PC-3 (cell line): ENCODE measurements around the gene CA5B. TPM values are rescaled to one million over a fixed set of nuclear protein-coding genes. Genes with fewer than 3 reads are reported as not detected.

Experiments
- ATAC-seq: fragments of 200-7000 bp; cut with Tn5 transposase; 2 replicates; pipeline ENCODE4 v1.9.1; 2020; ENCODE audit warnings: mild to moderate bottlenecking, moderate library complexity
- BruUV-seq: library from RNA; stranded (reverse); fragments of 400-500 nt; replicated peaks from 2 replicates; lab custom pipeline; 2021; lab: Mats Ljungman, UMichigan
- CTCF ChIA-PET: fragments of 300-600 bp; sonication (Branson Sonifier 250); formaldehyde crosslinking; loops from one replicate; lab custom pipeline; 2022; ENCODE audit warnings: antibody characterized with exemption; lab: Charles Lee
- POLR2A ChIA-PET: fragments of 300-600 bp; sonication (Branson Sonifier 250); formaldehyde crosslinking; loops from one replicate; lab custom pipeline; 2022; ENCODE audit warnings: antibody characterized with exemption; ENCODE audit not compliant: unreplicated experiment; lab: Charles Lee
- DNase-seq: peaks from one replicate; pipeline ENCODE4 v3.0.0-alpha.2; 2015
- H2AFZ ChIP-seq: fragments of 300-600 bp; sonication (generic); 2 replicates; pipeline ENCODE4 v1.6.0; 2016; ENCODE audit warnings: antibody characterized with exemption, low read length
- H3F3A ChIP-seq: fragments of 300-600 bp; sonication (generic); one replicate; pipeline ENCODE4 v1.6.0; 2017; ENCODE audit warnings: antibody characterized with exemption, low read length, control low read depth, mild to moderate bottlenecking; ENCODE audit not compliant: unreplicated experiment
- H3K27ac ChIP-seq: fragments of 300-600 bp; sonication (generic); 2 replicates; pipeline ENCODE4 v1.5.1; 2016; ENCODE audit warnings: mild to moderate bottlenecking, low read length
- H3K27me3 ChIP-seq: fragments of 300-600 bp; sonication (generic); 2 replicates; pipeline ENCODE4 v1.6.1; 2016; ENCODE audit warnings: low read length, mixed read lengths
- H3K36me3 ChIP-seq: fragments of 300-600 bp; sonication (generic); 2 replicates; pipeline ENCODE4 v1.6.1; 2016; ENCODE audit warnings: low read depth, mixed run types, low read length, mixed read lengths
- H3K4me1 ChIP-seq: fragments of 300-600 bp; sonication (generic); 2 replicates; pipeline ENCODE4 v1.5.1; 2016; ENCODE audit warnings: low read length; ENCODE audit not compliant: insufficient read depth
- H3K4me2 ChIP-seq: fragments of 300-600 bp; sonication (generic); 2 replicates; pipeline ENCODE4 v1.6.0; 2016; ENCODE audit warnings: low read length
- H3K4me3 ChIP-seq: fragments of 300-600 bp; sonication (generic); 2 replicates; pipeline ENCODE4 v1.5.1; 2016; ENCODE audit warnings: mild to moderate bottlenecking, low read length, mixed read lengths
- H3K79me2 ChIP-seq: fragments of 300-600 bp; sonication (generic); 2 replicates; pipeline ENCODE4 v1.6.1; 2017; ENCODE audit warnings: low read length, mixed read lengths
- H3K9ac ChIP-seq: fragments of 300-600 bp; sonication (generic); 2 replicates; pipeline ENCODE4 v1.6.0; 2016; ENCODE audit warnings: mild to moderate bottlenecking, low read length
- H3K9me2 ChIP-seq: fragments of 300-600 bp; sonication (generic); replicated peaks from 2 replicates; pipeline ENCODE4 v1.6.1; 2016; ENCODE audit warnings: mixed run types, low read length, mixed read lengths
- H3K9me3 ChIP-seq: fragments of 300-600 bp; sonication (generic); 2 replicates; pipeline ENCODE4 v1.6.1; 2016; ENCODE audit warnings: low read length, mixed read lengths
- H4K20me1 ChIP-seq: fragments of 300-600 bp; sonication (generic); 2 replicates; pipeline ENCODE4 v1.6.1; 2016; ENCODE audit warnings: low read length, mixed read lengths
- EZH2 ChIP-seq: fragments of 300-600 bp; sonication (generic); IDR thresholded peaks from one replicate; pipeline ENCODE4 v1.6.1; 2017; ENCODE audit warnings: antibody characterized with exemption, mild to moderate bottlenecking, low read length; ENCODE audit not compliant: unreplicated experiment
- EZH2phosphoT487 ChIP-seq: fragments of 300-600 bp; sonication (generic); IDR thresholded peaks from 2 replicates; pipeline ENCODE4 v1.6.1; 2018; ENCODE audit warnings: mild to moderate bottlenecking, antibody characterized with exemption, low read length, borderline replicate concordance
- intact Hi-C: fragments of 100-400 bp; cut with micrococcal nuclease; formaldehyde crosslinking; loops from 2 replicates; pipeline ENCODE4 v1.9.0; 2023
- total RNA-seq: library from RNA; depleted of rRNA; stranded (reverse); fragments of >200 nt; gene quantifications from 2 replicates; pipeline ENCODE4 v1.2.3, GENCODE V29; 2014
- TF ChIP-seq, protein P1 (sequence below): fragments of 300-600 bp; sonication (generic); conservative IDR thresholded peaks from 2 replicates; pipeline ENCODE4 v1.5.1; 2017; ENCODE audit warnings: antibody characterized with exemption, low read depth, mild to moderate bottlenecking, low read length

The CA5B gene
- total RNA-seq, 1 experiment from 2014 or later = 8.5 TPM

DNA sequence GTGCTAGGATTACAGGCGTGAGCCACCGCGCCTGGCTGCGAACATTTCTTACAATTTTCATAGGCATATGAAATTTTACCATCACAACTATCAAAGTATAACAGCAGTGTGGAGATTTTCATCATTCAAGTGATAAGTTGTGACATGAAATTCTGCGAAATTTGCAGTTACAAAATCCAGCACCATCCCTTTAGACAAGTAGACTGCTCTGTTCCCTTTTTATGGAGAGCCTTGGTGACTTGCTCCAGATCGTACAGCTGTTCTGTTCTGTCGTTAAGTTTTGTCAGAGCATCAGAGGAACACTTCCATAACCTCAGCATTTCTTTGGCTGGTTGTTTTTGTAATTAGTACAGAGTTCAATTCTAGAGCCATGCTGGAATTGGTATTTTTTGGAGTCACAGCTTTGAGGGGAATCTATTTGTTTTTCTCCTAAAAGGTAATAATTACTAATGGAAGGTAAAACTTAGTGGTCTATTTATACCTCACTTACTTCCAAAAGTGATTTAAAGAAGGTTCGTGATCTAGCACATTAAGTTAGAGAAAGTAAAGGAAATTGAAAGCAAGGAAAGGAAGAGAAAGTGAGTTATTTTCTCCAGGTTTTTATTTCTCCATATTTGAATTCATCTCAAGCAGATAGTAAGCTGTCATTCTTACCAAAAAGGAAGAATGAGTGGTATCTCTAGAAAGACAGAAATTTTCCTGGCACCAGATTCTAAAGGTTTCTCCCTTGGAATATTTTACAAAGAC lies 74.3 kb downstream of the CA5B start:
- ATAC-seq = no peak
- no peak overlapping the region for H3K4me3 ChIP-seq
- no peak for DNase-seq
- no peaks in the 10 kb centered on the region for H3K9me2 ChIP-seq
- TF ChIP-seq EZH2phosphoT487 (no peak), EZH2 (no peak)
- TF ChIP-seq, protein P1, sequence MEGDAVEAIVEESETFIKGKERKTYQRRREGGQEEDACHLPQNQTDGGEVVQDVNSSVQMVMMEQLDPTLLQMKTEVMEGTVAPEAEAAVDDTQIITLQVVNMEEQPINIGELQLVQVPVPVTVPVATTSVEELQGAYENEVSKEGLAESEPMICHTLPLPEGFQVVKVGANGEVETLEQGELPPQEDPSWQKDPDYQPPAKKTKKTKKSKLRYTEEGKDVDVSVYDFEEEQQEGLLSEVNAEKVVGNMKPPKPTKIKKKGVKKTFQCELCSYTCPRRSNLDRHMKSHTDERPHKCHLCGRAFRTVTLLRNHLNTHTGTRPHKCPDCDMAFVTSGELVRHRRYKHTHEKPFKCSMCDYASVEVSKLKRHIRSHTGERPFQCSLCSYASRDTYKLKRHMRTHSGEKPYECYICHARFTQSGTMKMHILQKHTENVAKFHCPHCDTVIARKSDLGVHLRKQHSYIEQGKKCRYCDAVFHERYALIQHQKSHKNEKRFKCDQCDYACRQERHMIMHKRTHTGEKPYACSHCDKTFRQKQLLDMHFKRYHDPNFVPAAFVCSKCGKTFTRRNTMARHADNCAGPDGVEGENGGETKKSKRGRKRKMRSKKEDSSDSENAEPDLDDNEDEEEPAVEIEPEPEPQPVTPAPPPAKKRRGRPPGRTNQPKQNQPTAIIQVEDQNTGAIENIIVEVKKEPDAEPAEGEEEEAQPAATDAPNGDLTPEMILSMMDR = no peak
- no TSS peak for BruUV-seq
- no peaks in the 10 kb centered on the region for H3F3A ChIP-seq
- peaks cover 10% of the 10 kb centered on the region for H3K36me3 ChIP-seq
- ChIA-PET POLR2A (no interaction called here), CTCF (no interaction called here)
- H3K4me1 ChIP-seq = no peaks in the 10 kb centered on the region
- H3K27me3 ChIP-seq = no peaks in the 10 kb centered on the region
- no peak overlapping the region for H2AFZ ChIP-seq
- H3K27ac ChIP-seq = no peak overlapping the region
- no peak overlapping the region for H3K9ac ChIP-seq
- H3K9me3 ChIP-seq = no peaks in the 10 kb centered on the region
- H3K4me2 ChIP-seq = no peak overlapping the region
- H4K20me1 ChIP-seq = no peaks in the 10 kb centered on the region
- intact Hi-C loops = no loop called here
- H3K79me2 ChIP-seq = no peaks in the 10 kb centered on the region

DNA sequence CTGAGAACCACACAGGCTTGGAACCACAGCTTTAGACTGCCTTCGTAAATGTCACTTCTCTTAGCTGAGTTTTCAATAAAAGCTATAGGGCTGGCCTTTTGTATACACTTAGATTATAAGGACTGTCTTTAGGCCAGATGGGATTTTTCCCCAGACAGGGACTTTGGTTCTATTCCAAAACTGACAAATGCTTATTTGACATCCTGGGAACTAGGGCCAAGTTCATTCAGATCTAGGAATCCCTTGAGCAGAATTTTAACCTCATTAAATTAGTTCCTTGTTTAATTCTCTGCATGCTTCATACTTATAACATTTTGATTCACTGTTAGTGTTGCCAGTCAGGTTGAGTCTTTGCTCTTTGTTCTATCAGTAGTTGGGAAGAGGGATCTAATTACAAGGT lies 75.3 kb downstream of the CA5B start:
- Histone ChIP-seq H2AFZ (no peak overlapping the region), H3K9ac (no peak overlapping the region), H3K4me1 (no peaks in the 10 kb centered on the region), H3K4me2 (no peak overlapping the region), H3K27me3 (no peaks in the 10 kb centered on the region), H4K20me1 (no peaks in the 10 kb centered on the region), H3F3A (no peaks in the 10 kb centered on the region), H3K4me3 (no peak overlapping the region), H3K9me2 (no peaks in the 10 kb centered on the region), H3K36me3 (peaks cover 6% of the 10 kb centered on the region), H3K79me2 (no peaks in the 10 kb centered on the region), H3K27ac (no peak overlapping the region), H3K9me3 (no peaks in the 10 kb centered on the region)
- ATAC-seq (no peak), DNase-seq (no peak)
- ChIA-PET CTCF (no interaction called here), POLR2A (no interaction called here)
- intact Hi-C loops = no loop called here
- TF ChIP-seq, protein P1 = no peak
- TF ChIP-seq EZH2 = no peak
- TF ChIP-seq EZH2phosphoT487 = no peak
- no TSS peak for BruUV-seq

DNA sequence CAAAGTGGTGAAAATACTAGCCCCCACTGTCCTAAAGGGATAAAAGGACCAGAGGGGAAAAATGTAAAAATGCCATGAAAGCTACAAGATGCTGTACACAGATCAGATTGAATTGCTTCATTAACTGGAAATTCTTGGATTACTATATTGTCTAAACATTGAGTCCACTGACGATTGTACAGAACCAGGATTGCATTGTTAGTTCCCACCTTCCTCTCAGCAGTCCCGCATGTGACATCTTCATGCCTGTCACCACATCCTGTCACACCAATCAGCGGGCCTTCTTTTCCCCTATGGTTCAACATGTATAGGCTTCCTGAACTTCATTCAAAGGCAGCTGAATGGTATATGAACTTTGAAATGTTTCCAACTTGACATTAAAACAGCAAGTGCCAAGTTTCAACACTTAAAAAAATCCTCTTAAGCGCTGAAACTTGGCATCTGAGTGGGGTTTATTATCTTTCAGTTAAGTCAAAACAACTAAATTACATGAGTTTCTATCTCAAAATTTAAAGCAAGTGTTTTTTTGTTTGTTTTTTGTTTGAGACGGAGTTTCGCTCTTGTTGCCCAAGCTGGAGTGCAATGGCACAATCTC lies 76.8 kb downstream of the CA5B start:
- intact Hi-C loops = no loop called here
- ChIA-PET CTCF (no interaction called here), POLR2A (no interaction called here)
- no peak overlapping the region for H3K9ac ChIP-seq
- H3F3A ChIP-seq = no peaks in the 10 kb centered on the region
- H3K9me3 ChIP-seq = no peaks in the 10 kb centered on the region
- no peaks in the 10 kb centered on the region for H3K4me1 ChIP-seq
- no peaks in the 10 kb centered on the region for H4K20me1 ChIP-seq
- no peak overlapping the region for H3K27ac ChIP-seq
- TF ChIP-seq, protein P1 = no peak
- TF ChIP-seq EZH2 (no peak), EZH2phosphoT487 (no peak)
- no TSS peak for BruUV-seq
- H3K4me2 ChIP-seq = no peak overlapping the region
- ATAC-seq = no peak
- no peaks in the 10 kb centered on the region for H3K9me2 ChIP-seq
- no peak for DNase-seq
- H3K36me3 ChIP-seq = peaks cover 6% of the 10 kb centered on the region
- no peak overlapping the region for H3K4me3 ChIP-seq
- no peak overlapping the region for H2AFZ ChIP-seq
- H3K27me3 ChIP-seq = no peaks in the 10 kb centered on the region
- H3K79me2 ChIP-seq = no peaks in the 10 kb centered on the region
